Stimulated activated naive CD4-positive, alpha-beta T cell treated with Interleukin-2 at 50 U/mL for 16 hours (primary cell): Measurements from ENCODE around the gene SLCO4A1.
"Not testable (repeated sequence)": the region's sequence is repeated elsewhere in the genome, so short reads cannot be mapped to it uniquely, and the experiment has no call there.

Experiments
- DNase-seq: peaks from one replicate; lab custom pipeline; 2025; lab: John Stamatoyannopoulos, UW

The SLCO4A1 gene

DNA sequence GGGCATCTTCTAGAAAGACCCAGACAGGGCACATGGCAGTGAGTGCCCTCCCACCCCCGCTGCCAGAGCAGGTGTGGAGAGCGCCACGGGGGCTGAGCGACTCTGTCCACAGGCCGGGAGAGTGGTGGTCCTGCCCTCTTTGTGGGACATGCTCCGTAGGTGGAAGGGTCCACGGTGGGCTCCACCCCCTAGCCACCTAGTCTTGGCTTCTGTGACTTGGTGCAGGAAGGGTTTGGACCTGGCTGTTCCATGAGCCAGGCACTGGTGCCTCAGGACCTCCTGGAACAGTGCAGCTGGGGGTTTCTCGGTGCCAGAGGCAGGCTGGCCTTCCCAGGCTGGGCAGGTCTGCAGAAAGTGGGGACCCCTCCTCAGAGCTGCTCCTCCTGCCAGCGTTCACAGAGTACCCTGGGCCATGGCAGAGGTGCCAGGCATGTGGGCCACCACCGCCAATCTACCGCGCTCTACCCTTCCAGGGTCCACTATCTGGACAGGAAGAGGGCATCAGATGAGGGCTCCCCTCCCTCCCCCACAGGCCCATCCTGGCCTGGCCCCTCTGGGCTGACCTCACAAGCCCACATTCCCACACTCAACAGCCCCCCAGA lies 23.0 kb downstream of the SLCO4A1 start:
- DNase-seq = no peak

DNA sequence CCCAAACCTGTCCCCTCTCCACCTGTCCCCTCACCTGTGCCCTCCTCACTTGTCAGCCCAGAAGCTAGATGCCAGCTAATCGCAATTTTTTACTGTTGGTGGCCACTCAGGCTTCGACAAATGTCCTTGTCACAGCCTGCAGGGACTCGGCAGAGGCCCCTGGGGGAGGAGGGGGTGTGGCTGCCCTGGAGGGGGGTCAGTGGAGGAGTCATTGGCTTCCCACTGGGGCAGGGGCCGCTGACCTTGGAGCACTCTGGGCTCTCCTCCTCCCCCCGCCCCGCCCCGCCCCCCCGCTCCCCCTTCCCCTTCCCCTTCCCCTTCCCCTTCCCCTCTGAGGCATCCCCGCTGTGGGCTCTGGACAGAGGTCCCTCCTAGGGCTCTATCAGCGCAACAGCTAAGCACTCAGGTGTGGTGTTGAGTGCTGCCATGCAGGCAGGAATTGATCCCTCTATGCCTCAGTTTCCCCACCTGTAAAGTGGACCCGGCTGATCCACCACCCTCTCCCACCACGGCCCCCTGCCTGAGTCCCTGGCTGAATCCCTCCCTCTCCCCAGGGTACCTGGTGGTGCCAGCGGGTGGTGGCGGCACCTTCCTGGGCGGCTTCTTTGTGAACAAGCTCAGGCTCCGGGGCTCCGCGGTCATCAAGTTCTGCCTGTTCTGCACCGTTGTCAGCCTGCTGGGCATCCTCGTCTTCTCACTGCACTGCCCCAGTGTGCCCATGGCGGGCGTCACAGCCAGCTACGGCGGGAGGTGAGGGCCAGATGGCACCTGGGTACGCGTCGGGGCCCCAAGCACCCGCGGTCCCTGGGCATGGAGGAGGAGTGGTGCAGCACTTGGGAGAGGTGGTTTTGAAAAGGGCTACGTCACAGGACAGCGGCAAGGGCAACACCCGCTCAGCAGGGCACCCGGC lies 23.8 kb downstream of the SLCO4A1 start:
- DNase-seq = no peak

DNA sequence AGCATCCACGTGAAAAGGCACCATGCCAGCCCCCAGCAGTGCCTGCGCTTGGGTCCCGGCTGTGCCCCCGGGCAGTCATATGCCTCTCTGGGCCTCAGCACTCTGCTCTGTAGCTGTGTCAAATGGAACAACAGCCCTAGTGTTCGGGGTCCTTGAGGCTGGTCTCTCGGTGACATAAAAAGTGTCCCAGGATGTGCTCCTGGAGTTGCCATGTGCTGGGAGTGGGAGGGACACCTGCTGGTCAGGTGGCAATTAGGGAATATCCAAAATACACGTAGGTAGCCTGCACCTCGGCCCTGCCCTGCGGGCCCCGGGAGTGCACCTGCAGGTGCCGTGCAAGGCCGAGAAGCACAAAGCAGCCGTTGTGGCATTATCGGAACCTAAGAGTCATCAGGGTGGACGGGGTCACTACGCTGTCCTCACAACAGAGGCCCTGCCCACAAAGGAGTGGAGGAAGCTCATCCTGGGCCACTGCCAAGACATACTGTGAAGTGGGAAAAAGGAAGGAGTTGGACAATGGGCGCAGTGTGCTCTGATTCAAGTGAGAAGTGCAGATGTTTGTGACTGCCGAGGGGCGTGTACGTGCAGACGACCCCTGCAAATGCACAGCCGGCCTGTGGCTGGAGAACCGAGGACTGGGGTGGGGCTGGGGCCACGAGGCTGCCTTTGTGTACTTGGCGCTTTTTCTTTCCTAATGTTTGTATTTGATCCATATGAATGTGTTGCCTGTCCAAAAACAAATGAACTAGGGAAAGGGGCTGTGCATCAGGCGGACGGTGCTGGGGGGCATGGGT lies 24.6 kb downstream of the SLCO4A1 start:
- no peak for DNase-seq

DNA sequence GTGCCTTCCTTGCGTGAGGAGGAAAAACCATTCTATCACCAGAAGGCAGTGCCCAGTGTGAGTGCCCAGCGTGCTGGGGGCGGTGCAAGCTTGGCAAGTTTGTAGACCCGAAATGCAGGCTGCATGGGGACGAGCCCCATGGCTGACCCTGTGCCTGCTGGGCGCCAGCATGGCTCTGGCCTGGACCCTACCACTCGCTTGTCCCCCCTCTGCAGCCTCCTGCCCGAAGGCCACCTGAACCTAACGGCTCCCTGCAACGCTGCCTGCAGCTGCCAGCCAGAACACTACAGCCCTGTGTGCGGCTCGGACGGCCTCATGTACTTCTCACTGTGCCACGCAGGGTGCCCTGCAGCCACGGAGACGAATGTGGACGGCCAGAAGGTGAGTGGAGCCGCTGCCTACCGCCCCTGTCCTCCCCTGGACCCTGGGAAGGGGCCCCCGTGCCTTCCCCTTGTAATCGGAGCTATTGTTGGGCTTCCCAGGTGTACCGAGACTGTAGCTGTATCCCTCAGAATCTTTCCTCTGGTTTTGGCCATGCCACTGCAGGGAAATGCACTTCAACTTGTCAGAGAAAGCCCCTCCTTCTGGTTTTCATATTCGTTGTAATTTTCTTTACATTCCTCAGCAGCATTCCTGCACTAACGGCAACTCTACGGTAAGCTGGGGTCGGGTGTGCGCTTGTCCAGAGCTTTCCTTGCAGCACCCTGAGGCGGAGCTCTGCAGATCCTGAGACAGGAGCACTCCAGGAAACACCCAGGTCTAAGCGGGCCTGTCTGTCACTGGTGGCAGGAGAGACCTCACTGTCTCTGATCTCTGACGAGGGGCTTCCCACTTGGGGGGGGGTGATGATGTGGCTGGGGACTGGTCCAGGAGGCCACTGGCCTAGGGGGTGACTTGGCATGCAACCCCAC lies 25.5 kb downstream of the SLCO4A1 start:
- no peak for DNase-seq

DNA sequence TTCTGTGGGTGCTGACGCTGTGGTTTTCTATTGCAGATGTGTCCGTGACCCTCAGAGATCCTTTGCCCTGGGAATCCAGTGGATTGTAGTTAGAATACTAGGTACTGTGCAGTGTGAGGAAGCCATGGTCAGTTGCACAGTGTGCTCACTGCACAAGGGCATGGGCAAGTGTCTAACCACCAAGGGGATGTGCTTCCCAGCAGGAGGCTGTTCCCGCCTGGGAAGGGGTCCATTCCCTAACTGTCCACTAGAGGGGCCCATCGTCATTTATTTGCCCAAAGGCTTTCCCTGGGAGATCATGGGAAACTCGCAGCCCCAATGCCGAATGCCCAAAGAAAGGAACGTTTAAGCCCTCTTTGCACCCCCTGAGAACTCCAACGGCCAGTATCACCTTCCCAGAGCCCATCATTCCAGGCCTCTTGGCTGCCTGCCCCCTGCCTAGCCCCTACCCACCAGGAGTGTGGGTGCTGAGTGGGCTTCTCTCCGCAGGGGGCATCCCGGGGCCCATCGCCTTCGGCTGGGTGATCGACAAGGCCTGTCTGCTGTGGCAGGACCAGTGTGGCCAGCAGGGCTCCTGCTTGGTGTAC lies 26.2 kb downstream of the SLCO4A1 start:
- DNase-seq = peak; percentile 8

DNA sequence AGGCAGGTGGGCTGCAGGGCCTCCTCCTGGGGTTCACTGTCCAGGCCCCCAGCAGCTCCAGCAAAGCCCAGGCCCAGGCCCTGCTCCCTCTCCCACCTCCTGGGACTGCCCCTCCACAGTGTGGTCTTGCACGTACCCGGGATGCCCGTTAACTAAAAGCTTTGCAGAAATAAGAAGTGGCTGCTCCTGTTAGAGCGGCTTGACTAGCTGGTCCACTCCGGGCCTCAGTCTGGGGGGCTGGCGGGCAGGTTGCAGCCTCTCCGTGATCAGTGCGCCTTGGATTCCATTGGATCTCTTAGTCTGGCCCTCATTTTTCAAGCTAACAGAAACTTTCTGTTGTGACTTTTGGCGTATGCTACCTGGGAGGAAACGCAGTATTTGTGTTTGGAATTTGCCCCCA lies 26.9 kb downstream of the SLCO4A1 start:
- no peak for DNase-seq

DNA sequence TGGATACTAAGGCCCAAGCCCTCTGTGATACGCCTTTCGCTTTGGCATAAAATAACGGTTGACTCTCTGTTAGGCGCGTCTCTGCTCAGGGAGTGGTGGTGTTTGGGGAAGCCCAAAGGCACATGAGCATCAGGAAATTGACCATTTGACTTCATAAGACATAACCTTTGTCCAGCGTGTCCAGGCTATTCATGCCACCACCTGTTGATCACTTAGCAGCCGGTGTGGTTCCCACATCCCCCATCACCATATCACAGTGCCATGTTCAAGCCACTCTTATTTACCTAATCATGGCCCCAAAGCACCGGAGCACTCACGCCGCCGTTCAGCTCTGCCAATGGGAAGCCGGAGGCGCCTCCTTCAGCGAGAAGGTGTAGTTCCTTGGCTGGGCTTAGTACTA lies 27.9 kb downstream of the SLCO4A1 start:
- no peak for DNase-seq

DNA sequence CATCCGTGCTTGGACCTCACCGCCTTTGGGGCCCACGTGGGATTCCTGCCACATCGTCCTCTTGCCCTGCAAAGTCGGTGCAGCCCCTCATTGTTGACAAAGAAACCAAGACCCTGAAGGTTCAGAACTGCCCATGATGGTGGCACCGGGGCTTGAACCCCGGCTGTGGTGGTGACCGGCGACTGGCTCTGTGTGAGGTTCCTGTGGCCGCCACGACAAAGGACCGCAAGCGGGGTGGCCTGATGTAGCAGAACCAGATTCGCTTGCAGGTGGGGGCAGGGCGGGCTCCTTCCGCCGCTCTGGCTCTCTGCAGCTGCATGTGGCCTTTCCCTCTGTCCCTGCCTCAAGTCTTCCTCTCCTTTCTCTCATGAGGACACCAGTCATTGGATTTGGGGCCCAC lies 28.7 kb downstream of the SLCO4A1 start:
- DNase-seq = no peak

DNA sequence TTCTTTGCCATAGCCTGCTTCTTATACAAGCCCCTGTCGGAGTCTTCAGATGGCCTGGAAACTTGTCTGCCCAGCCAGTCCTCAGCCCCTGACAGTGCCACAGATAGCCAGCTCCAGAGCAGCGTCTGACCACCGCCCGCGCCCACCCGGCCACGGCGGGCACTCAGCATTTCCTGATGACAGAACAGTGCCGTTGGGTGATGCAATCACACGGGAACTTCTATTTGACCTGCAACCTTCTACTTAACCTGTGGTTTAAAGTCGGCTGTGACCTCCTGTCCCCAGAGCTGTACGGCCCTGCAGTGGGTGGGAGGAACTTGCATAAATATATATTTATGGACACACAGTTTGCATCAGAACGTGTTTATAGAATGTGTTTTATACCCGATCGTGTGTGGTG lies 29.5 kb downstream of the SLCO4A1 start:
- no peak for DNase-seq

DNA sequence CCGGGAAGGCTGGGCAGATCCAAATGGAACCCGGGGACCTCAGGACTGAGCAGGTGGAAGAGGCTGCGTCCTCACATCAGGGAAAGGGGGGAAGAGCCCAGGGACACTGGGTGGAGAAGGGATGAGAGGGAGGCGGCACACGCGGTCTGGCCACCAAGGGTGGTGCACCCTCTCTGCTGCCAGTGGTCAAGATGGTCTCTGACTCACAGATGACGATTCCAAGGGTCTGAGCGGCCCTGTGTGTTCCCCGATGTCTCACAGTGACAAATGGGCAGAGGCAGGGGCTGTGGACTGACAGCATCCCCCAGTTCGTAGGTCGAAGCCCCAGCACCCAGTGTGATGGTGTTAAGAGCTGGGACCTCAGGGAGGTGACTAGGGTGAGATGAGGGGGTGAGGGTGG lies 32.1 kb downstream of the SLCO4A1 start:
- no peak for DNase-seq

DNA sequence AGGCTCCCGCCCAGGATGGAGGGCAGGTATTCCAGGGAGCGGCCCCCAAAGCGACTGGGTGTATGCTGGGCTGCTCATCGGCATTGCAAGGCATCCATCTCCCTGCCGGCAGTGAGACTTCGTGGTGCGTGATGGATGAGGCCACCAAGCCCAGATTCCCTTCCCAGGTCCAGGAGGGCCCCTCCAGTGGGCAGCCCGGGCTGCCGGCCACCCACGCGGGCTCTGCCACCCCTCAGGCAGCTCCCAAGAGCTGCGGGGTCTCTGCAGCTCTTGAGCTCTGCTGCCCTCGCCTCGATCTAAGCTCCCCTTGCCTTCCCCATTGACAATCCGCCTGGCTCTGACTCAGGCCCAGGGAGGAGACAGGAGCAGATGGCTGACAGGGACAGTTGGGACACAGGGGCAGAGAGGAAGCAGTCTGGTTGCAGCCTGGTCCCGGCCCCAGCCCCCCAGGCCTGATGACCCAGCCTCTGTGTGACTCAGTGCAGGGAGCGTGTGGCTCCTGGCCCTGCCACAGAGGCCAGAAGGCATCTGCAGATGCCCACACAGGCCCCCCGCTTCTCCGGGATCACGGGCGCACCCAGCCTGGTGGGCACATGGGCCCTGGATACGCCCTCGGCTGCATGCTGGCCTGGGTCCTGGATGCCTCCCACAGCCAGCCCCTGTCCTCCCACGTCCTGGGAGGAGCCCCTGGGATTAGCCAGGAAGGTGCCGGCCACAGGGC lies 33.0 kb downstream of the SLCO4A1 start:
- no peak for DNase-seq

DNA sequence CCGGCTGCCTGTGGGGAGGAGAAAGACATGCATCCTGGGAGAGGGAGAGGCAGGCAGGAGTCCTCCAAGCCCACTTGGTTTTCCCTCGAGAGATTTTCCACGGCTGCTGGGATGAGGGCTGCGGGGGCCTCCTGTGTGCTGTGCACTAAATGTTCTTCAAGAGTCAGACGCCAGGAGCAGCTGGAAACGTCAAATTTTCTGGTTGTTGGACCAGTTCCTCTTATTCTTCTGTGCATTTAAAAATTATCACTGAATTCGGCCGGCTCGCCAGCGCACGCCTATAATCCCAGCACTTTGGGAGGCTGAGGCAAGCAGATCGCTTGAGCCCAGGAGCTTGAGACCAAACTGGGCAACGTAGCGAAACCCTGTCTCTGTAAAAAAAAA lies 33.6 kb downstream of the SLCO4A1 start:
- DNase-seq = no peak

DNA sequence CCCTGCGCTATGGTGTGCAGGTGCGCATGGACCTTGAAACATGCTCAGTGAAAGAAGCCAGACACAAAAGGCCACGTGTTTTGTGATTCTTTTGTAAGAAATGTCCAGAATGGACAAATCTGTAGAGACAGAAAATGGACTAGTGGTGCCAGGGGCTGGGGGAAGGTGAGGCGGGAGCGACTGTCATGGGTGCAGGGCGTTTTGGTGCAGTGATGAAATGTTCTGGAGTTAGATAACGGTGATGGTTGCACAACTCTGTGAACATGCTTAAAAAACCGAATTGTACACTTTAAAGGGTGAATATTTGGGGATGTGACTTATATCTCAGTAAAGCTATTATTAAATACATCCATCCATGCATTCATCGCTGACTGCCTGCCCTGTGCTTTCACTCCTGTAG lies 34.7 kb downstream of the SLCO4A1 start:
- no peak for DNase-seq

DNA sequence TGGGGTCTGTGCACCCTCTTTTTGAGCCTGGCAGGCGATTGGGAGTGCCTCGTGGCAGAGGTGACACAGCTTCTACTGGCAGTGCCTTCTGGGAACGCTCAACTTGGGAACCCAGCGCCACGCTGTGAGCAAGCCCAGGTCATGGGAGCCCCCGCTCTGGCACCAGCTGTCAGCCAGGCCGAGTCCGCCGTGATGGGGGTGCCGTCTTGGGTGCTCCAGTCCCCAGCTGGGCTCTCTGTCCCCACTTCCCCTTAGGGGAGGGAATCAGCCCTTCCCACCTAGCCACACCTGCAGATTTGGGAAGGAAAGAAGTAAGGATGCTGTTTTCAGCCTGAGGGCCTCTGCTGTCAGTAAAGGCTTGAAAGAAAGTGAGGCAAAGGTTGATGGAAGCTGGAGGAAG lies 35.4 kb downstream of the SLCO4A1 start:
- DNase-seq = no peak

DNA sequence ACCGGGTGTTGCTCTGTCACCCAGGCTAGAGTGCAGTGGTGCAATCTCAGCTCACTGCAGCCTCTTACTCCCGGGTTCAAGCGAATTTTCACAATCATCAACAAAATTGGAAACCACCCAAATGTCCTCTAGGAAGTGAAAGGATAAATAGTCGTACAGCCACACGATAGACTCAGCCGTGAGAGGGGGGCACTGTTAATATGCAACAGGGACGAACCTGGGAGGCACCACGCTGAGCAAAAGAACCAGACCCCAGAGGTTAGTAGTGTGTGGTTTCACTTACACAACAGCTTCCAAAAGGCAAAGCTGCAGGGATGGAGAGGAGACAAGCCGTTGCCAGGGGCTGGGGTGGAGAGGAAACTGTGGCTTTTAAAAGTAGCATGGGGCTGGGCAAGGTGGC lies 36.2 kb downstream of the SLCO4A1 start:
- DNase-seq = no peak

DNA sequence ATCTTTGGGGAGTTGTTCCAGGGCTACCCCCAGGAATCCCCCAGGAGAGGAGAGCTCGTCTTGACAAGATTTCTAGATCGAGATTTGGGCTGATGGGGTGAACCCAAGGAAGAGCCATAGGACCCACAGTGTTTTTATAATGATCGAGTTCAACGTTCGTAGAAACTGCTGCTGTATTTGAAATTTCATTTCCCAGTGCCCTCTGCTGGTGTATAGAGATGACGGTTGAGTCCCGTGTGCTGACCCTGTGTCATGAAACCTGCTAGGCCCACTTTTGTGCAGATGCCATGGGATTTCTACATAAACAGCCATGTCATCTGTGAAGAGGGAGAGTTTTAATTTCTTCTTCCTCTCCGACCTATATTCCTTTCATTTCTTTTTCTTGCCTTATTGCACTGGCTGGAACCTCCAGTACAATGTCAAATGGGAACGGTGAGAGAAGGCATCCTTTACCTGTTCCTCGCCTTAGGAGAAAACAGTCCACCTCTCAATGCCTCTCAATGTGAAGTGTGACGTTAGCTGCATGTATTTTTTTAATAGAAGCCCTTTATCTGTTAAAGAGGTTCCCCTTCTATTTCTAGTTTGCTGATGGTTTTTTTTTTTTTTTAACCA lies 37.8 kb downstream of the SLCO4A1 start:
- DNase-seq = no peak

DNA sequence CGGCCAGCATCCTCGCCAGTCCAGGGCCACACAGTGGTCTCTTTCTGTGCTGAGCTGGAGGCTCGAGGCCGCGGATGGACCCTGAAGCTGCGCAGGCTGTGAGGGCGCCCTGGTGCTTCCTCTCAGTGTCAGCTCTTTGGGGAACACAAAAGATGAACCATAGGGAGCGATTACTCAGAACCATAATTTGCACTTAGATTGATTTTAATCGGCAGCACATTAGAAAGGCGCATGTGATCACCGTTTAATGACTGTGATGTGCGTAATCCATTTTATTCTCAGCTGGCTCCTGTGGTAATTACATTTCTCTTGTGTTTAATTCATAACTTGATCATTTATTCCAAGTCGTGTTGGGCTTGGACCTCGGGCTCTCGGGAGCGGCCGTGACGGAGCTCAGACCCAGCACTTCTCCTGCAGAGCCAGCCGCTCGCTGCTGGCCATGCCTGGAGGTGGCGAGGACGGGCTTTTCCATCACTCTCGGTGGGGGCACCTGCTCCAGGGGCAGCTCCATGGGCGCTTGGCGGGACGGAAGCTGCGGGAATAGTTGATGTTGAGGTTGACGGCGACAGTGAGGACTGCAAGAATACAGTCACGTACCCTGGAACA lies 40.7 kb downstream of the SLCO4A1 start:
- DNase-seq = no peak

DNA sequence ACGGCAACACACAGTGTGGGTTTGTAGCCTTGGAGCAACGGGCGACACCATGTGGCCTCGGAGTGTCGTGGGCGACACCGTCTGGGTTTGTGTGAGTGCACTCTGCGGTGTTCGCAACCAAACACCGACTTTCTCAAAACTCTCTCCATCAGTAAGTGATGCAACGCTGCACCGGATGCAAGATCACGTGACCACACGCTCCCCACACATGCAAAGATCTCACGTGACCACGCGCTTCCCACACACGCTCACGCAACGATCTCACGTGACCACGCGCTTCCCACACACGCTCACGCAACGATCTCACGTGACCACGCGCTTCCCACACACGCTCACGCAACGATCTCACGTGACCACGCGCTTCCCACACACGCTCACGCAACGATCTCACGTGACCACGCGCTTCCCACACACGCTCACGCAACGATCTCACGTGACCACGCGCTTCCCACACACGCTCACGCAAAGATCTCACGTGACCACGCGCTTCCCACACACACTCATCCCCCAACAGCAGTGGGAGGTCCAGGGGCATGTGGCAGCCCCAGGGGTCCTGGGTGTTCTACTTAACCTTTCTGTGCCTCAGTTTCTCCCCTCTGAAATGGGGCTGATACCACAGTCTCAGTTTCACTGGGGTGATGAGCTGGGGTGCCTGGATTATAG lies 41.5 kb downstream of the SLCO4A1 start:
- not testable (repeated sequence) for DNase-seq

DNA sequence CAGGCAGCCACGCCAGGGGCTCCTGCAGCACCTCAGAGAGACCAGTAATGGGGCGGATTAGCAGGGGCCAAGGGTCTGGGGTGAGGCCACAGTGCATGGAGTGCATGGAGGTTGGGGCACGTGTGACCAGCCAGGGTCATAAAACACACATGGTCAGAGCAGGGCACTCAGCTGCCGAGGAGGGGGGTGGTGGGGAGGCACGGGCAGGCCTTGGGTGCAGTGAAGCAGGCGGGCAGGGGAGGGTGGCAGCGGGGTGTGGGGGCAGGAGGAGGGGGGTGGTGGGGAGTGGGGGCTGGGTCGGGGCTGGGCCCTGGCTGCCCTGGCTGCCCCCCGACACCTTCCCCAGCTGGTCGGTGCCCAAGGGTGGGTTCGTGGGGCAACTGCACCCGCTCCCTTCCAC lies 42.7 kb downstream of the SLCO4A1 start:
- no peak for DNase-seq
